Pancreas (tissue), 10 donors: ENCODE data around the gene PRKD1. TPM values are rescaled to one million over a fixed set of nuclear protein-coding genes. Genes with fewer than 3 reads are reported as not detected.

Experiments used
- ATAC-seq, 4 donors: fragments of 200-7000 bp; cut with Tn5 transposase; one replicate each; pipeline versions ENCODE4 v1.8.0 to v1.9.1; 2020; ENCODE audit warnings: mild to moderate bottlenecking in 4 of 4, moderate library complexity in 4 of 4
- DNase-seq, 6 donors: peaks; one replicate each; pipeline ENCODE4 v3.0.0-alpha.2; 2020
- FAIRE-seq: peaks from 2 replicates; lab custom pipeline; 2012; peaks lifted over from hg19 to GRCh38; lab: Jason Lieb, UNC
- H3K27ac ChIP-seq, 4 donors: fragments of 200-600 bp; sonication (generic); 1 replicate in 3 of 4; 2 replicates in 1 of 4; pipeline versions ENCODE4 v1.5.0 to v1.8.0; 2020
- H3K27me3 ChIP-seq, 4 donors: fragments of 200-600 bp; one replicate each; pipeline ENCODE4 v1.8.0; 2021
- H3K36me3 ChIP-seq, 3 donors: fragments of 200-600 bp; sonication (generic) in 1 of 3; one replicate each; pipeline versions ENCODE4 v1.5.0 to v1.8.0; 2020 to 2021
- H3K4me1 ChIP-seq, 3 donors: fragments of 200-600 bp; one replicate each; pipeline ENCODE4 v1.8.0; 2021
- H3K4me3 ChIP-seq, 4 donors: fragments of 200-600 bp; sonication (generic) in 2 of 4; one replicate each; pipeline versions ENCODE4 v1.5.0 to v1.8.0; 2020 to 2021
- H3K9me3 ChIP-seq, 4 donors: fragments of 200-600 bp; one replicate each; pipeline ENCODE4 v1.8.0; 2021
- WGBS, 2 donors: extraction: QIAGEN DNeasy Blood & Tissue Kit; methylation state at CpG; one replicate each; pipeline ENCODE4 v1.1.7; 2013; 5-methylcytosine and 5-hydroxymethylcytosine counted together
- intact Hi-C, 3 donors: fragments of 100-400 bp; cut with DNase I; formaldehyde crosslinking; loops; one replicate each; pipeline versions ENCODE4 v1.11.1 to v1.14.2; 2022
- polyA plus RNA-seq, 2 donors: library from polyadenylated mRNA; stranded (reverse); fragments of 200-250 nt; gene quantifications; one replicate each; pipeline ENCODE4 v1.2.3, GENCODE V29; 2013
- total RNA-seq, 6 donors: library from RNA; stranded (reverse); fragmentation: NEBNext Ultra II Directional in 4 of 6; extraction: Animal tissue kit (Norgen Biotek cat#: 25700) in 4 of 6; gene quantifications; one replicate each; pipeline versions ENCODE4 v1.2.1 to v1.2.4, GENCODE V29; 2021 to 2023
- TF ChIP-seq, protein P1 (sequence below), 4 donors: fragments of 200-600 bp; sonication (generic) in 3 of 4; IDR thresholded peaks; one replicate each; pipeline versions ENCODE4 v1.5.0 to v1.8.0; 2021; ENCODE audit warnings: antibody characterized with exemption in 4 of 4
- donor health status: healthy with polysubstance abuse.
- donor health status: DM: no; HTN: no; CAD: no; lungs with moderate emphysema.
- donor health status: DM: no; HTN: no; CAD: no.
- donor health status: control.
- donor health status: control.
- donor health status: Bipolar disorder and iron deficiency.
- donor health status: DM: yes; HTN: yes; CAD: no.
- donor health status: DM: no; HTN: no; CAD: no.
- donor health status: DM: no; HTN: no; CAD: no.
- donor health status: DM: yes; HTN: yes; CAD: no.

The PRKD1 gene
- total and polyA plus RNA-seq, 8 donors = 3.1 to 13.2 (median 4.2) TPM

DNA sequence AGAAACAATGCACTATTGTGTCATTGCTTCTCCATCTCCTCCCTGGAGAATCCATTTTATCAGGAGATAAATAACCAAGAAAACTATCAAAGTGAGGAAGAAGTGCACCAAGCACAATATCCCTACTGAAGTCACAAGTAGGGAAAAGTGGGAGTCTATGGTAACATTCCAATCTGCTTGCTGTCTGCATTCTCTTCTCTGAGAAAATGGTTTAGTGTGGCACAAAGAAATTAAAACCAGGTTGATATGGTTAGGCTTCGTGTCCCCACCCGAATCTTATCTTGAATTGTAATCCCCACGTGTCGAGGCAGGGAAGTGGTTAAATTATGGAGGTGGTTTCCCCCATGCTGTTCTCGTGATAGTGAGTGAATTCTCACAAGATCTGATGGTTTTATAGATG is 209.7 kb downstream of the PRKD1 start:
- no peaks in the 10 kb centered on the region for H3K9me3 ChIP-seq
- no peak for DNase-seq
- 78 to 83% methylated on average over 5 of the region's 5 CpGs for WGBS, 2 donors
- no peak overlapping the region for H3K27ac ChIP-seq
- intact Hi-C loops = no loop called here
- TF ChIP-seq, protein P1, sequence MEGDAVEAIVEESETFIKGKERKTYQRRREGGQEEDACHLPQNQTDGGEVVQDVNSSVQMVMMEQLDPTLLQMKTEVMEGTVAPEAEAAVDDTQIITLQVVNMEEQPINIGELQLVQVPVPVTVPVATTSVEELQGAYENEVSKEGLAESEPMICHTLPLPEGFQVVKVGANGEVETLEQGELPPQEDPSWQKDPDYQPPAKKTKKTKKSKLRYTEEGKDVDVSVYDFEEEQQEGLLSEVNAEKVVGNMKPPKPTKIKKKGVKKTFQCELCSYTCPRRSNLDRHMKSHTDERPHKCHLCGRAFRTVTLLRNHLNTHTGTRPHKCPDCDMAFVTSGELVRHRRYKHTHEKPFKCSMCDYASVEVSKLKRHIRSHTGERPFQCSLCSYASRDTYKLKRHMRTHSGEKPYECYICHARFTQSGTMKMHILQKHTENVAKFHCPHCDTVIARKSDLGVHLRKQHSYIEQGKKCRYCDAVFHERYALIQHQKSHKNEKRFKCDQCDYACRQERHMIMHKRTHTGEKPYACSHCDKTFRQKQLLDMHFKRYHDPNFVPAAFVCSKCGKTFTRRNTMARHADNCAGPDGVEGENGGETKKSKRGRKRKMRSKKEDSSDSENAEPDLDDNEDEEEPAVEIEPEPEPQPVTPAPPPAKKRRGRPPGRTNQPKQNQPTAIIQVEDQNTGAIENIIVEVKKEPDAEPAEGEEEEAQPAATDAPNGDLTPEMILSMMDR (IDR thresholded peaks at IDR 0.05) = no peak
- H3K27me3 ChIP-seq = no peaks in the 10 kb centered on the region
- FAIRE-seq = no peak
- H3K4me1 ChIP-seq = peaks cover 0 to 13% (median 12%) of the 10 kb centered on the region in 3 donors
- ATAC-seq = no peak
- H3K36me3 ChIP-seq = no peaks in the 10 kb centered on the region
- H3K4me3 ChIP-seq = no peak overlapping the region

DNA sequence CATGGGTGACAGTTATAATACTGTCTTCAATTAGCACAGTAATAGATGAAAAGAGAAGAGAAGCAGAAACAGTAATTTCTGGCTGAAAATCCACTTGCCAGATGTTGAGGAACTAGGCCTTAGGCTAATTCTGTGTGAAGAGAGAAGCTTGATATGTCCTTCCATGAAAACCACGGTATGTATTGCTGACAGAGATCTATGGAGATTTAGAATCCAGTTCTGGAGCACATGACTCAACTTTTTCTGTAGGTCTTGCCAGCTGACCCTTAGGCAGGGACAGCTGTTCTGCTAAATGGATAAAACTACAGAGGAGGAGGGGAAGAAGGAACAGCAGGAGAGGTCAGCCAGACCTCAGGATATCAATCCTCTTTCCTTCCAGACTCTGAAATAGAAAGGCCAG is 211.5 kb downstream of the PRKD1 start:
- Histone ChIP-seq H3K27ac (no peak overlapping the region), H3K36me3 (no peaks in the 10 kb centered on the region), H3K9me3 (no peaks in the 10 kb centered on the region), H3K27me3 (no peaks in the 10 kb centered on the region), H3K4me3 (no peak overlapping the region), H3K4me1 (peaks cover 0 to 2% (median 2%) of the 10 kb centered on the region in 3 donors)
- 58 to 68% methylated on average over 1 of the region's 1 CpG for WGBS, 2 donors
- FAIRE-seq = no peak
- intact Hi-C loops = no loop called here
- ATAC-seq = peak in 1 of 4 donors; percentile 49
- DNase-seq = no peak
- TF ChIP-seq, protein P1 (IDR thresholded peaks at IDR 0.05) = no peak

DNA sequence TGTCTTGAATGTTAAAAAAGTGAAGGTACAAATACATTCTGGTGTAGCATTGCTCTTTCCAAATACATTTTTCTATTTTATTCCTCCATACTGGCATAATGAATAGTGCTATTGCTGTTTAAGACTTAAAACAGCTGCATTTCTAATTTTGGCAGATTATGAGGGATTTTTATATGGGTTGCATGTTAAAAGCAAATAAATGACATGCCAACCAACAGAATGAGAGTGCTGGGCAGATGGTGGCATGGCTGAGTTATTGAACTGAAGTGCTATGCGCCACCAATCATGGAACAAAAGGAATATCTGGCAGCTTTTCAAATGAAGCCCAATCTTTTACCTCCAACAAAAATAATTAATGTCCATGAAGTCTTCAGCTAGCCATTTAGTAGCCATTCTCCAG is 215.0 kb downstream of the PRKD1 start:
- no peak for FAIRE-seq

DNA sequence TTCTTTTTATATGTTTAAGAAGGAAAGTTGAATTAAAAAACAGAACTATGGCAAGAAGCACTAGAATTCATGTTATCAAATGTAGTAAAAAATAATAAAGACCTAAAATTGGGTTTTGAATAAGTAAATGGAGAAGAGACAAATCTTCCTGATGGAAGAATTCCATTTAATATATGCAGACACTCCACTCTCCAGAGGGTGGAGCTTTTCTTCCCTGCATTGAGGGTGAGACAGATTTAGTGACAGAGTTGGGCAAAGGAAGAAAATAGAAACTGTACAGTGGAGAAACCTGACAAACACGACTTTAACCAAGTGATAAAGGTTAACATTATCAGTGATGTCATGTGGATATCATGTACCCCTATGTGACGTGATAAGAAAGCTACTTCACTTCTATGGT is 217.6 kb downstream of the PRKD1 start:
- Histone ChIP-seq H3K27ac (no peak overlapping the region), H3K4me3 (no peak overlapping the region), H3K9me3 (no peaks in the 10 kb centered on the region), H3K36me3 (no peaks in the 10 kb centered on the region), H3K27me3 (no peaks in the 10 kb centered on the region), H3K4me1 (no peaks in the 10 kb centered on the region)
- FAIRE-seq (no peak), DNase-seq (no peak), ATAC-seq (peak in 2 of 4 donors; percentile 45 to 63)
- intact Hi-C loops = no loop called here
- TF ChIP-seq, protein P1 (IDR thresholded peaks at IDR 0.05) = no peak
- WGBS, 2 donors = 50 to 55% methylated on average over 2 of the region's 2 CpGs

More for the DNA sequence above, 215.0 kb downstream of the PRKD1 start:
- Histone ChIP-seq H3K27ac (no peak overlapping the region), H3K9me3 (no peaks in the 10 kb centered on the region), H3K27me3 (no peaks in the 10 kb centered on the region), H3K36me3 (no peaks in the 10 kb centered on the region), H3K4me3 (no peak overlapping the region), H3K4me1 (no peaks in the 10 kb centered on the region)
- DNase-seq (no peak), ATAC-seq (no peak)
- intact Hi-C loops = no loop called here
- TF ChIP-seq, protein P1 (IDR thresholded peaks at IDR 0.05) = no peak
- 82 to 92% methylated on average over 1 of the region's 1 CpG for WGBS, 2 donors

DNA sequence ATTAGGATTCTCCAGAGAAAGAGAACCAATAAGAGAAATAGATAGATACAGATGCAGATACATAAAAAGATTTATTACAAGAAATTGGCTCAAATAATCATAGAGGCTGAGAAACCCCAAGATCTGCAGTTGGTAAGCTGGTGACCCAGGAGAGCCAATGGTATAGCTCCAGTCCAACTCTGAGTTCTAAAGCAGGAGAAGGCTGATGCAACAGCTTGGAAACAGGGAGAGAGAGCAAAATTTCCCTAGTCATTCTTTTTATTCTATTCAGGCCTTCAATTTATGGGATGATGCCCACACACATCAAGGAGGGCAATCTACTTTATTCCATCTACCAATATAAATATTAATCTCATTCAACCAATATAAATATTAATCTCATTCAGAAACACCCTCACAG is 218.2 kb downstream of the PRKD1 start:
- Histone ChIP-seq H3K4me3 (no peak overlapping the region), H3K36me3 (no peaks in the 10 kb centered on the region), H3K4me1 (no peaks in the 10 kb centered on the region), H3K9me3 (no peaks in the 10 kb centered on the region), H3K27ac (no peak overlapping the region), H3K27me3 (no peaks in the 10 kb centered on the region)
- intact Hi-C loops = no loop called here
- FAIRE-seq (no peak), DNase-seq (no peak), ATAC-seq (no peak)
- TF ChIP-seq, protein P1 (IDR thresholded peaks at IDR 0.05) = no peak
